Cerebellar cortex (tissue), 1 donor: Measurements from ENCODE around the gene UBFD1.
"Not testable (repeated sequence)": the region's sequence is repeated elsewhere in the genome, so short reads cannot be mapped to it uniquely, and the experiment has no call there.

Experiments
- DNase-seq: peaks from one replicate; pipeline ENCODE4 v3.0.0-alpha.2; 2015; ENCODE audit warnings: low spot score

UBFD1 gene

GRCh38 chr16:23567602-23568001 lies 10.1 kb downstream of the UBFD1 start:
- no peak for DNase-seq

- no peak for DNase-seq
These were observed 13.6 kb downstream of the UBFD1 start for GRCh38 chr16:23570992-23571632.

- DNase-seq, result no peak
These were observed 14.4 kb downstream of the UBFD1 start for GRCh38 chr16:23571895-23572294.

GRCh38 chr16:23572394-23572793 lies 14.9 kb downstream of the UBFD1 start:
- DNase-seq, result no peak

GRCh38 chr16:23573817-23574216 lies 16.3 kb downstream of the UBFD1 start:
- DNase-seq, result no peak

- peak; percentile 35 for DNase-seq
These were observed 18.3 kb downstream of the UBFD1 start for GRCh38 chr16:23575834-23576233.

GRCh38 chr16:23577493-23577892 lies 20.0 kb downstream of the UBFD1 start:
- no peak for DNase-seq

GRCh38 chr16:23578101-23578830 lies 20.7 kb downstream of the UBFD1 start:
- DNase-seq, result no peak

- DNase-seq, result no peak
These were observed 21.8 kb downstream of the UBFD1 start for GRCh38 chr16:23579371-23579770.

- no peak for DNase-seq
These were observed 22.9 kb downstream of the UBFD1 start for GRCh38 chr16:23580391-23580790.

GRCh38 chr16:23581764-23582163 lies 24.2 kb downstream of the UBFD1 start:
- no peak for DNase-seq

- not testable (repeated sequence) for DNase-seq
These were observed 25.7 kb downstream of the UBFD1 start for GRCh38 chr16:23583271-23583670.

GRCh38 chr16:23584186-23585076 lies 26.9 kb downstream of the UBFD1 start:
- no peak for DNase-seq

- no peak for DNase-seq
These were observed 30.2 kb downstream of the UBFD1 start for GRCh38 chr16:23587726-23588125.

GRCh38 chr16:23590181-23590580 lies 32.7 kb downstream of the UBFD1 start:
- no peak for DNase-seq

- no peak for DNase-seq
These were observed 36.7 kb downstream of the UBFD1 start for GRCh38 chr16:23594186-23594585.

GRCh38 chr16:23595246-23595950 lies 37.9 kb downstream of the UBFD1 start:
- no peak for DNase-seq

- peak; percentile 87 for DNase-seq
These were observed 38.6 kb downstream of the UBFD1 start, which contains the start of gene NDUFAB1 for GRCh38 chr16:23595951-23596720. Gene NDUFAB1 (minus strand): TSS chr16:23596316. CDS start chr16:23596290, 26 bp downstream.

- peak; percentile 69 for DNase-seq
These were observed 39.7 kb downstream of the UBFD1 start for GRCh38 chr16:23597003-23597756.

- no peak for DNase-seq
These were observed 50.2 kb downstream of the UBFD1 start for GRCh38 chr16:23607726-23608125.
